Hepatocyte (in vitro differentiated cells): ENCODE results near the gene ABHD1. TPM values are rescaled to one million over a fixed set of nuclear protein-coding genes. Genes with fewer than 3 reads are reported as not detected.
A peak's percentile ranks its signal among the peaks of the same experiment; 100 is the strongest.

Experiments used
- DNase-seq: peaks from one replicate; pipeline ENCODE4 v3.0.0-alpha.2; 2016; ENCODE audit warnings: low spot score
- H2AFZ ChIP-seq: fragments of 200-600 bp; sonication (generic); 2 replicates; pipeline ENCODE4 v1.6.0; 2016; ENCODE audit warnings: antibody characterized with exemption, mild to moderate bottlenecking
- H3K27ac ChIP-seq: fragments of 200-600 bp; sonication (generic); 2 replicates; pipeline ENCODE4 v1.5.1; 2016; ENCODE audit warnings: mild to moderate bottlenecking
- H3K27me3 ChIP-seq: fragments of 200-600 bp; sonication (generic); 2 replicates; pipeline ENCODE4 v1.6.1; 2016
- H3K36me3 ChIP-seq: fragments of 200-600 bp; sonication (generic); replicated peaks from 2 replicates; pipeline ENCODE4 v1.5.1; 2016; ENCODE audit warnings: low read depth; ENCODE audit not compliant: insufficient read depth
- H3K4me1 ChIP-seq: fragments of 200-600 bp; sonication (generic); 2 replicates; pipeline ENCODE4 v1.5.1; 2016; ENCODE audit warnings: mild to moderate bottlenecking, moderate library complexity; ENCODE audit not compliant: insufficient read depth
- H3K4me2 ChIP-seq: fragments of 200-600 bp; sonication (generic); 2 replicates; pipeline ENCODE4 v1.6.0; 2016
- H3K4me3 ChIP-seq: fragments of 200-600 bp; sonication (generic); 2 replicates; pipeline ENCODE4 v1.5.1; 2016; ENCODE audit warnings: mild to moderate bottlenecking
- H3K79me2 ChIP-seq: fragments of 200-600 bp; sonication (generic); 2 replicates; pipeline ENCODE4 v1.6.0; 2017; ENCODE audit warnings: mild to moderate bottlenecking
- H3K9me2 ChIP-seq: fragments of 200-600 bp; sonication (generic); replicated peaks from 2 replicates; pipeline ENCODE4 v1.6.0; 2017; ENCODE audit warnings: mild to moderate bottlenecking; ENCODE audit not compliant: insufficient read depth
- H3K9me3 ChIP-seq: fragments of 200-600 bp; sonication (generic); 2 replicates; pipeline ENCODE4 v1.5.1; 2016; ENCODE audit warnings: low read depth, mild to moderate bottlenecking
- H4K20me1 ChIP-seq: fragments of 200-600 bp; sonication (generic); 2 replicates; pipeline ENCODE4 v1.6.0; 2016; ENCODE audit warnings: mild to moderate bottlenecking; ENCODE audit not compliant: insufficient read depth, poor library complexity, severe bottlenecking
- CTCF ChIP-seq: fragments of 200-600 bp; sonication (generic); IDR thresholded peaks from 2 replicates; pipeline ENCODE4 v1.5.1; 2016; ENCODE audit warnings: antibody characterized with exemption, mild to moderate bottlenecking; ENCODE audit not compliant: poor library complexity
- EZH2 ChIP-seq: fragments of 200-600 bp; sonication (generic); IDR thresholded peaks from 2 replicates; pipeline ENCODE4 v1.6.1; 2016; ENCODE audit warnings: antibody characterized with exemption, mild to moderate bottlenecking, borderline replicate concordance
- EZH2phosphoT487 ChIP-seq: fragments of 200-600 bp; sonication (generic); IDR thresholded peaks from one replicate; pipeline ENCODE4 v1.6.1; 2018; ENCODE audit warnings: antibody characterized with exemption, mild to moderate bottlenecking, low read depth, moderate library complexity; ENCODE audit not compliant: unreplicated experiment, severe bottlenecking
- WGBS: methylation state at CpG from one replicate; pipeline ENCODE4 v1.1.6; 2016; ENCODE audit warnings: low lambda C conversion rate; ENCODE audit errors: missing lambda C conversion rate; 5-methylcytosine and 5-hydroxymethylcytosine counted together
- polyA plus RNA-seq: library from polyadenylated mRNA; unstranded; fragments of >200 nt; fragmentation: Nextera tagmentation; extraction: Ambion mirVana; gene quantifications from 2 replicates; pipeline ENCODE4 v1.2.1, GENCODE V29; 2016
- total RNA-seq: library from RNA; depleted of rRNA; stranded (reverse); fragments of >200 nt; gene quantifications from 2 replicates; pipeline ENCODE4 v1.2.3, GENCODE V29; 2014

Gene ABHD1
- total and polyA plus RNA-seq, 2 experiments from 2014 or later, result 0.03 to 0.58 TPM

- Histone ChIP-seq H2AFZ (peak within 1 kb of the TSS; percentile 96), H3K27me3 (no peaks in the 10 kb centered on the region), H3K4me3 (peak within 1 kb of the TSS; percentile 91), H3K4me2 (peak within 1 kb of the TSS; percentile 100), H4K20me1 (peaks cover 3% of the 10 kb centered on the region), H3K9me3 (no peaks in the 10 kb centered on the region), H3K36me3 (no peaks in the 10 kb centered on the region), H3K4me1 (peaks cover 13% of the 10 kb centered on the region), H3K79me2 (no peaks in the 10 kb centered on the region), H3K27ac (peak within 1 kb of the TSS; percentile 96), H3K9me2 (no peaks in the 10 kb centered on the region)
- TF ChIP-seq EZH2phosphoT487, result no peak
- no peak for TF ChIP-seq CTCF
- TF ChIP-seq EZH2, result no peak
- WGBS, result 12% methylated on average over 35 of the region's 54 CpGs
- DNase-seq, result peak; percentile 68
Measured at GRCh38 chr2:27086724-27087593, 36.7 kb upstream of the ABHD1 start, which contains the start of gene KHK. Gene KHK (plus strand): TSS chr2:27086772. CDS start chr2:27087260, 488 bp downstream.

- H3K79me2 ChIP-seq, result no peaks in the 10 kb centered on the region
- no peak overlapping the region for H3K4me3 ChIP-seq
Measured at GRCh38 chr2:27087823-27088410, 35.7 kb upstream of the ABHD1 start.

GRCh38 chr2:27088634-27089033, 35.0 kb upstream of the ABHD1 start:
- no peak overlapping the region for H2AFZ ChIP-seq
- H3K79me2 ChIP-seq, result no peaks in the 10 kb centered on the region
- H3K4me3 ChIP-seq, result no peak overlapping the region
- no peaks in the 10 kb centered on the region for H3K27me3 ChIP-seq
- H3K9me3 ChIP-seq, result no peaks in the 10 kb centered on the region
- H3K27ac ChIP-seq, result no peak overlapping the region
- no peaks in the 10 kb centered on the region for H3K9me2 ChIP-seq
- H3K4me1 ChIP-seq, result peaks cover 22% of the 10 kb centered on the region
- WGBS, result 69% methylated on average over 6 of the region's 6 CpGs
- H4K20me1 ChIP-seq, result no peaks in the 10 kb centered on the region
- H3K4me2 ChIP-seq, result peak overlapping the region; percentile 38
- no peak for TF ChIP-seq EZH2phosphoT487
- no peak for TF ChIP-seq EZH2
- no peak for TF ChIP-seq CTCF
- no peaks in the 10 kb centered on the region for H3K36me3 ChIP-seq
- DNase-seq, result no peak

More at GRCh38 chr2:27087823-27088410, 35.7 kb upstream of the ABHD1 start:
- Histone ChIP-seq H3K27me3 (no peaks in the 10 kb centered on the region), H3K36me3 (no peaks in the 10 kb centered on the region), H3K9me2 (no peaks in the 10 kb centered on the region), H4K20me1 (peaks cover under 1% of the 10 kb centered on the region), H3K4me2 (peak overlapping the region; percentile 100), H3K27ac (no peak overlapping the region), H3K9me3 (no peaks in the 10 kb centered on the region), H2AFZ (no peak overlapping the region), H3K4me1 (peaks cover 16% of the 10 kb centered on the region)
- TF ChIP-seq EZH2phosphoT487 (no peak), CTCF (no peak), EZH2 (no peak)
- WGBS, result 80% methylated on average over 5 of the region's 5 CpGs
- DNase-seq, result no peak
